Activated CD4-positive, alpha-beta T cell treated with anti-CD3 and anti-CD28 coated beads for 36 hours (primary cell): ENCODE results near the gene MROH2A. TPM values are rescaled to one million over a fixed set of nuclear protein-coding genes. Genes with fewer than 3 reads are reported as not detected.
"Not testable (repeated sequence)": the region's sequence is repeated elsewhere in the genome, so short reads cannot be mapped to it uniquely, and the experiment has no call there.

ENCODE experiments used
- ATAC-seq: fragments of 200-7000 bp; cut with Tn5 transposase; one replicate; pipeline ENCODE4 v1.10.0; 2021; ENCODE audit warnings: mild to moderate bottlenecking, moderate library complexity
- CTCF ChIA-PET: fragments of 350-600 bp; sonication (Branson Sonifier 250); formaldehyde crosslinking; loops from one replicate; lab custom pipeline; 2021; ENCODE audit warnings: antibody characterized with exemption; lab: Charles Lee
- POLR2A ChIA-PET: fragments of 350-600 bp; sonication (Branson Sonifier 250); formaldehyde crosslinking; loops from one replicate; lab custom pipeline; 2021; ENCODE audit warnings: antibody characterized with exemption, inconsistent platforms; lab: Charles Lee
- DNase-seq: peaks from one replicate; pipeline ENCODE4 v3.0.0-alpha.2; 2020
- H3K27ac Mint-ChIP-seq: one replicate; pipeline ENCODE4 v1.8.0; 2021; ENCODE audit warnings: mixed read lengths
- H3K27me3 Mint-ChIP-seq: one replicate; pipeline ENCODE4 v1.8.0; 2021; ENCODE audit warnings: mixed read lengths
- H3K36me3 Mint-ChIP-seq: one replicate; pipeline ENCODE4 v1.8.0; 2021; ENCODE audit warnings: low read depth, mixed read lengths
- H3K4me1 Mint-ChIP-seq: one replicate; pipeline ENCODE4 v1.8.0; 2021; ENCODE audit warnings: mixed read lengths
- H3K4me3 Mint-ChIP-seq: one replicate; pipeline ENCODE4 v1.8.0; 2021; ENCODE audit warnings: mild to moderate bottlenecking, moderate library complexity, mixed read lengths
- H3K9me3 Mint-ChIP-seq: one replicate; pipeline ENCODE4 v1.8.0; 2021; ENCODE audit warnings: low read depth, mixed read lengths
- intact Hi-C, 2 experiments: fragments of 100-400 bp; cut with DNase I in 1 of 2; cut with micrococcal nuclease in 1 of 2; formaldehyde crosslinking; loops; one replicate each; pipeline versions ENCODE4 v1.14.2 to v1.15.1; 2022 to 2024; cut with DNase I, micrococcal nuclease
- total RNA-seq, 2 experiments: library from RNA; stranded (reverse); gene quantifications; one replicate each; pipeline ENCODE4 v1.2.3, GENCODE V29; 2021

Gene MROH2A
- total RNA-seq, 2 experiments from 2014 or later = not detected

GRCh38 chr2:233855345-233855744 lies 77.2 kb downstream of the MROH2A start:
- CTCF ChIA-PET = interaction anchor here (1.6 to 2.2 kb wide), 2 partner anchors 8 to 10 kb away, joined by 5 to 12 read pairs; no protein-coding TSS in a partner anchor
- Mint-ChIP-seq H3K4me1 (peaks cover 26% of the 10 kb centered on the region), H3K36me3 (peaks cover 37% of the 10 kb centered on the region), H3K4me3 (peak overlapping the region; percentile 43), H3K9me3 (no peaks in the 10 kb centered on the region), H3K27me3 (no peaks in the 10 kb centered on the region), H3K27ac (no peak overlapping the region)
- intact Hi-C loops = loop anchor here (2.0 to 10.0 kb wide), 5 partner anchors 279 to 641 kb away; partner anchors contain the start of genes ARL4C (in 1 of the 2) and ATG16L1 (in 1 of the 2)
- POLR2A ChIA-PET = interaction anchor here (0.6 to 1.2 kb wide), 2 partner anchors 11 to 1390 kb away, joined by 3 to 4 read pairs; no protein-coding TSS in a partner anchor
- no peak for ATAC-seq
- DNase-seq = no peak

- no peaks in the 10 kb centered on the region for H3K27me3 Mint-ChIP-seq
- ChIA-PET POLR2A (no interaction called here), CTCF (interaction anchor here (0.7 to 2.2 kb wide), 4 partner anchors 9 to 176 kb away, joined by 3 to 12 read pairs (median 3); partner anchors contain the start of gene MSL3B)
- no peak overlapping the region for H3K27ac Mint-ChIP-seq
- peaks cover 30% of the 10 kb centered on the region for H3K36me3 Mint-ChIP-seq
- H3K9me3 Mint-ChIP-seq = no peaks in the 10 kb centered on the region
- no peak for ATAC-seq
- no peak overlapping the region for H3K4me3 Mint-ChIP-seq
- H3K4me1 Mint-ChIP-seq = peaks cover 26% of the 10 kb centered on the region
- intact Hi-C loops = loop anchor here (10.0 kb wide), 4 partner anchors 279 to 601 kb away; partner anchors contain the start of gene ATG16L1 (in 1 of the 2)
- DNase-seq = no peak
Observed at GRCh38 chr2:233856184-233856583, 78.1 kb downstream of the MROH2A start.

GRCh38 chr2:233857511-233858141 lies 79.5 kb downstream of the MROH2A start:
- CTCF ChIA-PET = interaction anchor here (0.6 to 1.8 kb wide), 11 partner anchors 9 to 643 kb away, joined by 3 to 6 read pairs (median 3); no protein-coding TSS in a partner anchor
- Mint-ChIP-seq H3K4me3 (no peak overlapping the region), H3K27me3 (no peaks in the 10 kb centered on the region), H3K9me3 (no peaks in the 10 kb centered on the region), H3K27ac (no peak overlapping the region), H3K36me3 (peaks cover 17% of the 10 kb centered on the region), H3K4me1 (peaks cover 19% of the 10 kb centered on the region)
- ATAC-seq (no peak), DNase-seq (peak; percentile 81)
- intact Hi-C loops = loop anchor here (10.0 kb wide), 4 partner anchors 277 to 603 kb away; partner anchors contain the start of gene ATG16L1 (in 1 of the 2)
- POLR2A ChIA-PET = no interaction called here

- Mint-ChIP-seq H3K27me3 (no peaks in the 10 kb centered on the region), H3K27ac (no peak overlapping the region), H3K9me3 (no peaks in the 10 kb centered on the region), H3K4me3 (no peak overlapping the region), H3K4me1 (peaks cover 15% of the 10 kb centered on the region), H3K36me3 (peaks cover 10% of the 10 kb centered on the region)
- CTCF ChIA-PET = interaction anchor here (0.6 to 1.8 kb wide), 7 partner anchors 13 to 642 kb away, joined by 3 to 5 read pairs (median 3); no protein-coding TSS in a partner anchor
- POLR2A ChIA-PET = no interaction called here
- no peak for DNase-seq
- intact Hi-C loops = loop anchor here (10.0 kb wide), 4 partner anchors 276 to 604 kb away; partner anchors contain the start of gene ATG16L1 (in 1 of the 2)
- ATAC-seq = no peak
Observed at GRCh38 chr2:233858331-233858730, 80.2 kb downstream of the MROH2A start.

- CTCF ChIA-PET = no interaction called here
- ATAC-seq = no peak
- intact Hi-C loops = no loop called here
- Mint-ChIP-seq H3K27me3 (no peaks in the 10 kb centered on the region), H3K4me1 (peaks cover 4% of the 10 kb centered on the region), H3K9me3 (peaks cover 11% of the 10 kb centered on the region), H3K36me3 (peaks cover 19% of the 10 kb centered on the region), H3K4me3 (no peak overlapping the region), H3K27ac (no peak overlapping the region)
- POLR2A ChIA-PET = no interaction called here
- DNase-seq = no peak
Observed at GRCh38 chr2:233862261-233862768, 84.2 kb downstream of the MROH2A start.

- Mint-ChIP-seq H3K4me1 (peaks cover 12% of the 10 kb centered on the region), H3K36me3 (peaks cover 20% of the 10 kb centered on the region), H3K27me3 (peaks cover 1% of the 10 kb centered on the region), H3K4me3 (no peak overlapping the region), H3K27ac (no peak overlapping the region), H3K9me3 (peaks cover 16% of the 10 kb centered on the region)
- CTCF ChIA-PET = interaction anchor here (2.3 kb wide), 1 partner anchor 10 kb away, joined by 12 read pairs; no protein-coding TSS in a partner anchor
- ATAC-seq (no peak), DNase-seq (no peak)
- POLR2A ChIA-PET = no interaction called here
- intact Hi-C loops = loop anchor here in 1 of 2 experiments (5.0 kb wide), 1 partner anchor 509 kb away; no protein-coding TSS in a partner anchor
Observed at GRCh38 chr2:233865838-233866237, 87.7 kb downstream of the MROH2A start.

GRCh38 chr2:233866479-233866878 lies 88.3 kb downstream of the MROH2A start:
- peaks cover 16% of the 10 kb centered on the region for H3K9me3 Mint-ChIP-seq
- no peak for ATAC-seq
- peaks cover 20% of the 10 kb centered on the region for H3K36me3 Mint-ChIP-seq
- intact Hi-C loops = loop anchor here in 1 of 2 experiments (5.0 kb wide), 1 partner anchor 509 kb away; no protein-coding TSS in a partner anchor
- H3K4me3 Mint-ChIP-seq = no peak overlapping the region
- peaks cover 12% of the 10 kb centered on the region for H3K4me1 Mint-ChIP-seq
- ChIA-PET CTCF (interaction anchor here (2.3 kb wide), 1 partner anchor 10 kb away, joined by 12 read pairs; no protein-coding TSS in a partner anchor), POLR2A (no interaction called here)
- H3K27ac Mint-ChIP-seq = no peak overlapping the region
- no peak for DNase-seq
- peaks cover 6% of the 10 kb centered on the region for H3K27me3 Mint-ChIP-seq

- H3K9me3 Mint-ChIP-seq = peaks cover 16% of the 10 kb centered on the region
- H3K27ac Mint-ChIP-seq = peak within 1 kb of the TSS; percentile 81
- H3K4me3 Mint-ChIP-seq = peak within 1 kb of the TSS; percentile 79
- POLR2A ChIA-PET = no interaction called here
- peaks cover 14% of the 10 kb centered on the region for H3K27me3 Mint-ChIP-seq
- H3K4me1 Mint-ChIP-seq = peaks cover 12% of the 10 kb centered on the region
- CTCF ChIA-PET = interaction anchor here (1.0 kb wide), 1 partner anchor 11 kb away, joined by 3 read pairs; no protein-coding TSS in a partner anchor
- peaks cover 20% of the 10 kb centered on the region for H3K36me3 Mint-ChIP-seq
- ATAC-seq = peak; percentile 86
- intact Hi-C loops = loop anchor here in 1 of 2 experiments (1.0 to 5.0 kb wide), 2 partner anchors 14 to 511 kb away; partner anchors contain the start of gene HJURP
- DNase-seq = peak; percentile 73
Observed at GRCh38 chr2:233867993-233868532, 89.9 kb downstream of the MROH2A start, which contains the start of gene MSL3B. Gene MSL3B (minus strand): TSS chr2:233868386.

- Mint-ChIP-seq H3K4me1 (peaks cover 12% of the 10 kb centered on the region), H3K4me3 (no peak overlapping the region), H3K9me3 (peaks cover 9% of the 10 kb centered on the region), H3K27me3 (peaks cover 27% of the 10 kb centered on the region), H3K27ac (no peak overlapping the region), H3K36me3 (peaks cover 10% of the 10 kb centered on the region)
- ChIA-PET POLR2A (no interaction called here), CTCF (interaction anchor here (0.5 to 1.2 kb wide), 3 partner anchors 13 to 26 kb away, joined by 3 to 4 read pairs (median 3); no protein-coding TSS in a partner anchor)
- DNase-seq (no peak), ATAC-seq (no peak)
- intact Hi-C loops = no loop called here
Observed at GRCh38 chr2:233871432-233871831, 93.3 kb downstream of the MROH2A start.

GRCh38 chr2:233872125-233872524 lies 94.0 kb downstream of the MROH2A start:
- CTCF ChIA-PET = interaction anchor here (0.5 to 1.2 kb wide), 2 partner anchors 14 to 25 kb away, joined by 3 to 4 read pairs; no protein-coding TSS in a partner anchor
- intact Hi-C loops, H3K36me3 Mint-ChIP-seq, H3K27ac Mint-ChIP-seq, POLR2A ChIA-PET, H3K4me3 Mint-ChIP-seq, H3K9me3 Mint-ChIP-seq, ATAC-seq, DNase-seq: not testable (repeated sequence)
- peaks cover 27% of the 10 kb centered on the region for H3K27me3 Mint-ChIP-seq
- H3K4me1 Mint-ChIP-seq = peaks cover 10% of the 10 kb centered on the region

- no peak overlapping the region for H3K4me3 Mint-ChIP-seq
- peaks cover 21% of the 10 kb centered on the region for H3K27me3 Mint-ChIP-seq
- H3K9me3 Mint-ChIP-seq = peaks cover 25% of the 10 kb centered on the region
- DNase-seq (no peak), ATAC-seq (no peak)
- H3K36me3 Mint-ChIP-seq = peaks cover 5% of the 10 kb centered on the region
- ChIA-PET CTCF (no interaction called here), POLR2A (no interaction called here)
- intact Hi-C loops = no loop called here
- H3K27ac Mint-ChIP-seq = no peak overlapping the region
- no peaks in the 10 kb centered on the region for H3K4me1 Mint-ChIP-seq
Observed at GRCh38 chr2:233882353-233882752, 104.2 kb downstream of the MROH2A start.
